Type B pancreatic cell (in vitro differentiated cells): ENCODE results near the gene FAM120A. TPM values are rescaled to one million over a fixed set of nuclear protein-coding genes. Genes with fewer than 3 reads are reported as not detected.

ENCODE experiments used
- DNase-seq: peaks from one replicate; pipeline ENCODE4 v3.0.0; 2021; ENCODE audit warnings: mixed read lengths; ENCODE audit not compliant: unreplicated experiment; ENCODE audit errors: extremely low spot score
- H3K27ac Mint-ChIP-seq: 2 replicates; pipeline ENCODE4 v1.8.0; 2021; ENCODE audit warnings: mild to moderate bottlenecking, mixed read lengths
- H3K27me3 Mint-ChIP-seq: 2 replicates; pipeline ENCODE4 v1.8.0; 2021; ENCODE audit warnings: mixed read lengths
- H3K36me3 Mint-ChIP-seq: 2 replicates; pipeline ENCODE4 v1.8.0; 2021; ENCODE audit warnings: mixed read lengths
- H3K4me1 Mint-ChIP-seq: one replicate; pipeline ENCODE4 v1.8.0; 2021; ENCODE audit warnings: mixed read lengths; ENCODE audit not compliant: unreplicated experiment
- H3K4me3 Mint-ChIP-seq: 2 replicates; pipeline ENCODE4 v1.8.0; 2021; ENCODE audit warnings: mild to moderate bottlenecking, mixed read lengths
- H3K9me3 Mint-ChIP-seq: 2 replicates; pipeline ENCODE4 v1.8.0; 2021; ENCODE audit warnings: mixed read lengths
- total RNA-seq: library from RNA; stranded (reverse); gene quantifications from 2 replicates; pipeline ENCODE4 v1.2.1, GENCODE V29; 2021; ENCODE audit warnings: low replicate concordance
- TF ChIP-seq, protein P1 (sequence below): fragments of 200-600 bp; sonication (generic); conservative IDR thresholded peaks from 2 replicates; pipeline ENCODE4 v1.5.0; 2021; ENCODE audit warnings: antibody characterized with exemption, mild to moderate bottlenecking

The FAM120A gene
- total RNA-seq, 1 donor from 2014 or later: 72.5 TPM

DNA sequence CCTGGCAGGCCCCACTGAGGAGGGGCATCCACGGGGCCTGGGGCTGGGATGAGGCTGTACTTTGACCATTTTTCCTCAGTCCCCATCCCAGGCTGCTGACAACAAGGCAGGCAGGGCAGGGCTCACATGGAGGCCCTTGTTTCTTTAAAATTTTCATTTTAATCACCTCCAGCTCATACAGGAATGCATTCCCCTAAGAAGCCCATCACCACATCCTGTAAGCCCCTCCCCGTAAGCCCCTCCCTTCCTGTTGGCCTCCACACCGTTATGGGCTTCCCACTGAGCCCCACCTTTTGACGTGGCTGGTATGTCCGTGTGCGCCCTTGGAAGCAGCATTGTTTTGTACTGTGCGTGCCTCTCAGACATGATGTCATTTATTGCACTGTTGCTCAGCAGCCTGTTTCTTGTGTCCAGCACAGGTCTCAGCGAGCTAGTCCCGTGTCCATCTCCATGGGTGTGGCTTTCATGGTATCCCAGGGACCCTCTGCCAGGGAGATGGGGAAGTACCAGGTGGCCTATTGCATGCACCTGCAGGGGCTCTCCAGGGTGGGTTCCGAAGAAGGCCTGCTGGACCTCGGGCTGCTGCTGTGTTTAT, 147.3 kb downstream of the FAM120A start:
- DNase-seq: no peak
- peaks cover 36% of the 10 kb centered on the region for H3K4me1 Mint-ChIP-seq

DNA sequence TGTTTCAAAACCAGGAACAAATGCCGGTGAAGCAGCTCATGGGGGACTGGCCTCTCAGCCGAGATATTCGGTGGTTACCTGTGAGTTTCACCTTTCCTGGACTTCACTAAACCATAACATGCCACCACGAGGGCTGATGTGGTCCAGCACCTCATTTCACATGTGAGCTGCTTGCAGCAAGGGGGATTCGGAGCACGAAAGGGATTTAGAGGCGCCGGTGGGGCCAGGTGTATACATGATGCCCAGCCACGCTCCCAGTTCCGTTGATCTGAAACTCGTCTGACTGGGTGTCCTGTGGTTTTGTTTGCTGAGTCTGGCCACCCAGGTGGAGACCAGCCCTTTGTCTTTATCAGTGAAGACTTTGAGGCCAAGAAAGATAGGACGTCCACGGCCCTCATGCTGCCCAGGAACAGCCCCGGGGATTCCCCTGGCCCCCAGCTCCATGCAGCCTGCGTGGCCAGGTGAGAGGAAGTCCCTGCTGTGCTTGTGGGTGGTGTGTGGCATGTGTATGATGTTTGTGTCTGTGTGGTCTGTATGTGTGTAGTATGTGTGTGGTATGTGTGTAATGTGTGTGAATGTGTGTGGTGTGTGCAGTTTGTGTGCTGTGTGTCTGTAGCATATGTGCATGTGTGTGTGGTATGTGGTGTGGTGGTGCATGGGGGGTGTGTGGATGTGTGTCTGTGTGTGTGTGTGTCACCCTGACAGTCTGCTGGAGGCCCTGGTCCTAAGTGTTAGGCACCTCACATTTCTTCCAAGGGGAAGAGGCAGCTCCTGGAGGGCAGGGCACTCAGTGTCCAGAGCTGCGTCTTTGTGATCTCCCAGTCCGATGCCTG, 148.3 kb downstream of the FAM120A start:
- Mint-ChIP-seq H3K4me1 (peaks cover 32% of the 10 kb centered on the region), H3K36me3 (peaks cover 3% of the 10 kb centered on the region), H3K4me3 (no peak overlapping the region), H3K9me3 (no peaks in the 10 kb centered on the region), H3K27ac (peak overlapping the region; percentile 8), H3K27me3 (no peaks in the 10 kb centered on the region)
- no peak for DNase-seq
- TF ChIP-seq, protein P1, sequence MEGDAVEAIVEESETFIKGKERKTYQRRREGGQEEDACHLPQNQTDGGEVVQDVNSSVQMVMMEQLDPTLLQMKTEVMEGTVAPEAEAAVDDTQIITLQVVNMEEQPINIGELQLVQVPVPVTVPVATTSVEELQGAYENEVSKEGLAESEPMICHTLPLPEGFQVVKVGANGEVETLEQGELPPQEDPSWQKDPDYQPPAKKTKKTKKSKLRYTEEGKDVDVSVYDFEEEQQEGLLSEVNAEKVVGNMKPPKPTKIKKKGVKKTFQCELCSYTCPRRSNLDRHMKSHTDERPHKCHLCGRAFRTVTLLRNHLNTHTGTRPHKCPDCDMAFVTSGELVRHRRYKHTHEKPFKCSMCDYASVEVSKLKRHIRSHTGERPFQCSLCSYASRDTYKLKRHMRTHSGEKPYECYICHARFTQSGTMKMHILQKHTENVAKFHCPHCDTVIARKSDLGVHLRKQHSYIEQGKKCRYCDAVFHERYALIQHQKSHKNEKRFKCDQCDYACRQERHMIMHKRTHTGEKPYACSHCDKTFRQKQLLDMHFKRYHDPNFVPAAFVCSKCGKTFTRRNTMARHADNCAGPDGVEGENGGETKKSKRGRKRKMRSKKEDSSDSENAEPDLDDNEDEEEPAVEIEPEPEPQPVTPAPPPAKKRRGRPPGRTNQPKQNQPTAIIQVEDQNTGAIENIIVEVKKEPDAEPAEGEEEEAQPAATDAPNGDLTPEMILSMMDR: no peak

More for the DNA sequence above, 147.3 kb downstream of the FAM120A start:
- Mint-ChIP-seq H3K9me3 (no peaks in the 10 kb centered on the region), H3K27ac (peak overlapping the region; percentile 67), H3K4me3 (no peak overlapping the region), H3K27me3 (no peaks in the 10 kb centered on the region), H3K36me3 (no peaks in the 10 kb centered on the region)
- TF ChIP-seq, protein P1: no peak

DNA sequence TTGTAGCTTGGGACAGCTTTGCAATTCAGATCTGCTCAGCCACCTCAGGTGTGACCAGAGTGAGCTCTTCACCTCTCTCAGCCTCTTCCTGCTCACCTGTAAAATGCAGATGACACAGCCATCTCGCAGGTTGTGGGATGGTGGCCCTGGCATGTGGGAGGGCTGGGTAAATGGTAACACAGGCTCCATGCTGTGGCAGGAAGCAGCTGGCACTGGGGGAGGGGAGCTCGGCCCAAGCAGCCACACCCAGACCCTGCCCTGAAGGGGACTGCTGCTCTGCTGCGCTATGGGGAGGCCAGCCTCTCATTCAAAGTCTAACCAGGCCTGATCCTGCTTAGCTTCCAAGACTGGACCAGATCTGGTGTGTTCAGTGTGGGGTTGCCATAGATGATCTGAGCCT, 149.0 kb downstream of the FAM120A start:
- H3K27ac Mint-ChIP-seq: peak overlapping the region; percentile 8
- H3K27me3 Mint-ChIP-seq: no peaks in the 10 kb centered on the region
- no peak overlapping the region for H3K4me3 Mint-ChIP-seq
- peaks cover 8% of the 10 kb centered on the region for H3K36me3 Mint-ChIP-seq
- H3K9me3 Mint-ChIP-seq: peaks cover 4% of the 10 kb centered on the region
- no peak for DNase-seq
- TF ChIP-seq, protein P1: no peak
- H3K4me1 Mint-ChIP-seq: peaks cover 32% of the 10 kb centered on the region

DNA sequence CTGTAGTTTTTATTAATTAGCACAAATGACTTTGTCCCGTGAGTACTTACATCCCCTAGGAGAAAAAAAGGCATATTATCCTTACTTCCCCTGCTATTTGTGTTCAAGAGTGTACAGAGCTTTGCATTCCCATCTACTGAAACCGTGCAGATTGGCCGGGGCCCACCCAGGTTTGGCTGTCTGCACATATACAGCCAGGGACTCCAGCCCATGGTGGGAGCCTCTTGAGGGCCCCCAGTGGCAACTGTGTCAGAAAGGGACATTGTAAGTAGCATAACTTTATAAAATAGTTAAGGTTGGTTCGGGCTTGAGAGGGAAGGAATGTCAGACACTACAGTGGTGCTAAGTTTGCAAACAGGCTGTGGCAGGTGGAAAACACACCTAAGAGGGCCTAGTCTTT, 149.6 kb downstream of the FAM120A start:
- TF ChIP-seq, protein P1: no peak
- no peak overlapping the region for H3K4me3 Mint-ChIP-seq
- peaks cover 10% of the 10 kb centered on the region for H3K36me3 Mint-ChIP-seq
- no peak overlapping the region for H3K27ac Mint-ChIP-seq
- H3K27me3 Mint-ChIP-seq: no peaks in the 10 kb centered on the region
- H3K4me1 Mint-ChIP-seq: peaks cover 29% of the 10 kb centered on the region
- H3K9me3 Mint-ChIP-seq: peaks cover 6% of the 10 kb centered on the region
- DNase-seq: no peak

DNA sequence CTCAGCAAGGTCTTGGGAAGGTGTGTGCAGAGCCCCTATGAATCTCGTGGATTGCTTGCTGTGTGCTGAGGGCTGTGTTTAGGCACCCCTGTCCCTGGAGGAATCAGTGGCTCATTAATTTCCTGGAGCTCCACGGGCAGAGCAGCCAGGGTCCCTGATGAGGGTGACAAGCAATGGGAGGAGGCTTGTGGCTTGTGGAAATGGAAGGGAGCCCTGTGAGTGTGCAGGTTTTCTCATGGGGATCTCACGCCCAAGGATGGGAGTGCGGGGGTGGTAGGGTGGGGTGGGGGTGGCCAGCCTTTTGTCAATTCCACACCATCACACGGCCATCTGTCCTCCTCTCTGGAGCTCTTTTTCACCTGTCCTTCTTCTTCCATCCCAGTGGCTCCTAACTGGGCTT, 150.2 kb downstream of the FAM120A start:
- TF ChIP-seq, protein P1: no peak
- H3K36me3 Mint-ChIP-seq: peaks cover 16% of the 10 kb centered on the region
- DNase-seq: no peak
- no peak overlapping the region for H3K27ac Mint-ChIP-seq
- no peaks in the 10 kb centered on the region for H3K27me3 Mint-ChIP-seq
- H3K4me1 Mint-ChIP-seq: peaks cover 26% of the 10 kb centered on the region
- no peak overlapping the region for H3K4me3 Mint-ChIP-seq
- peaks cover 11% of the 10 kb centered on the region for H3K9me3 Mint-ChIP-seq
